ENCODE data around the gene LELP1.
"Not testable (repeated sequence)": the region's sequence is repeated elsewhere in the genome, so short reads cannot be mapped to it uniquely, and the experiment has no call there.

LELP1 gene

GRCh38 chr1:153227810-153228209, 24.6 kb downstream of the LELP1 start:
- H3K27ac ChIP-seq: no peak overlapping the region
- DNase-seq (ENCODE audit: low read depth, low spot score): no peak

- no peak for DNase-seq (ENCODE audit: low read depth, low spot score)
- no peak overlapping the region for H3K27ac ChIP-seq
Observed at GRCh38 chr1:153228491-153228890, 25.3 kb downstream of the LELP1 start.

GRCh38 chr1:153229076-153229829, 26.0 kb downstream of the LELP1 start:
- H3K27ac ChIP-seq; DNase-seq (ENCODE audit: low read depth, low spot score): not testable (repeated sequence)

- DNase-seq (ENCODE audit: low read depth, low spot score): no peak
- no peak overlapping the region for H3K27ac ChIP-seq
Observed at GRCh38 chr1:153231363-153231762, 28.1 kb downstream of the LELP1 start.

- DNase-seq (ENCODE audit: low read depth, low spot score): no peak
- no peak overlapping the region for H3K27ac ChIP-seq
Observed at GRCh38 chr1:153231785-153232184, 28.6 kb downstream of the LELP1 start.

- no peak for DNase-seq (ENCODE audit: low read depth, low spot score)
Observed at GRCh38 chr1:153232553-153232952, 29.3 kb downstream of the LELP1 start.

GRCh38 chr1:153233448-153233847, 30.2 kb downstream of the LELP1 start:
- H3K27ac ChIP-seq: no peak overlapping the region
- DNase-seq (ENCODE audit: low read depth, low spot score): no peak

More at GRCh38 chr1:153232553-153232952, 29.3 kb downstream of the LELP1 start:
- no peak overlapping the region for H3K27ac ChIP-seq

- DNase-seq (ENCODE audit: low read depth, low spot score): no peak
- no peak overlapping the region for H3K27ac ChIP-seq
Observed at GRCh38 chr1:153238527-153238926, 35.3 kb downstream of the LELP1 start.

- H3K27ac ChIP-seq: no peak overlapping the region
- DNase-seq (ENCODE audit: low read depth, low spot score): no peak
Observed at GRCh38 chr1:153242160-153242559, 38.9 kb downstream of the LELP1 start.

GRCh38 chr1:153245466-153245865, 42.2 kb downstream of the LELP1 start:
- DNase-seq (ENCODE audit: low read depth, low spot score): no peak
- H3K27ac ChIP-seq: no peak overlapping the region

- DNase-seq (ENCODE audit: low read depth, low spot score): no peak
- H3K27ac ChIP-seq: no peak overlapping the region
Observed at GRCh38 chr1:153246018-153246417, 42.8 kb downstream of the LELP1 start.

- H3K27ac ChIP-seq: no peak overlapping the region
- no peak for DNase-seq (ENCODE audit: low read depth, low spot score)
Observed at GRCh38 chr1:153246825-153247224, 43.6 kb downstream of the LELP1 start.

GRCh38 chr1:153248176-153248879, 45.1 kb downstream of the LELP1 start:
- DNase-seq (ENCODE audit: low read depth, low spot score): no peak

GRCh38 chr1:153250166-153250565, 46.9 kb downstream of the LELP1 start:
- H3K27ac ChIP-seq: no peak overlapping the region
- DNase-seq (ENCODE audit: low read depth, low spot score): no peak

More at GRCh38 chr1:153248176-153248879, 45.1 kb downstream of the LELP1 start:
- no peak overlapping the region for H3K27ac ChIP-seq

GRCh38 chr1:153251087-153251486, 47.9 kb downstream of the LELP1 start:
- DNase-seq (ENCODE audit: low read depth, low spot score): no peak

GRCh38 chr1:153251562-153251961, 48.3 kb downstream of the LELP1 start:
- DNase-seq (ENCODE audit: low read depth, low spot score): no peak
- H3K27ac ChIP-seq: no peak overlapping the region

More at GRCh38 chr1:153251087-153251486, 47.9 kb downstream of the LELP1 start:
- H3K27ac ChIP-seq: no peak overlapping the region

- no peak overlapping the region for H3K27ac ChIP-seq
- no peak for DNase-seq (ENCODE audit: low read depth, low spot score)
Observed at GRCh38 chr1:153251988-153252387, 48.8 kb downstream of the LELP1 start.

- no peak overlapping the region for H3K27ac ChIP-seq
- DNase-seq (ENCODE audit: low read depth, low spot score): no peak
Observed at GRCh38 chr1:153253076-153253475, 49.8 kb downstream of the LELP1 start.

GRCh38 chr1:153253693-153254092, 50.5 kb downstream of the LELP1 start:
- no peak for DNase-seq (ENCODE audit: low read depth, low spot score)

More at GRCh38 chr1:153253693-153254092, 50.5 kb downstream of the LELP1 start:
- H3K27ac ChIP-seq: no peak overlapping the region
